ENCODE results near the gene CEP295NL. TPM values are rescaled to one million over a fixed set of nuclear protein-coding genes. Genes with fewer than 3 reads are reported as not detected.

Gene CEP295NL
- total RNA-seq, 1 donor from 2014 or later = 16.7 TPM

DNA sequence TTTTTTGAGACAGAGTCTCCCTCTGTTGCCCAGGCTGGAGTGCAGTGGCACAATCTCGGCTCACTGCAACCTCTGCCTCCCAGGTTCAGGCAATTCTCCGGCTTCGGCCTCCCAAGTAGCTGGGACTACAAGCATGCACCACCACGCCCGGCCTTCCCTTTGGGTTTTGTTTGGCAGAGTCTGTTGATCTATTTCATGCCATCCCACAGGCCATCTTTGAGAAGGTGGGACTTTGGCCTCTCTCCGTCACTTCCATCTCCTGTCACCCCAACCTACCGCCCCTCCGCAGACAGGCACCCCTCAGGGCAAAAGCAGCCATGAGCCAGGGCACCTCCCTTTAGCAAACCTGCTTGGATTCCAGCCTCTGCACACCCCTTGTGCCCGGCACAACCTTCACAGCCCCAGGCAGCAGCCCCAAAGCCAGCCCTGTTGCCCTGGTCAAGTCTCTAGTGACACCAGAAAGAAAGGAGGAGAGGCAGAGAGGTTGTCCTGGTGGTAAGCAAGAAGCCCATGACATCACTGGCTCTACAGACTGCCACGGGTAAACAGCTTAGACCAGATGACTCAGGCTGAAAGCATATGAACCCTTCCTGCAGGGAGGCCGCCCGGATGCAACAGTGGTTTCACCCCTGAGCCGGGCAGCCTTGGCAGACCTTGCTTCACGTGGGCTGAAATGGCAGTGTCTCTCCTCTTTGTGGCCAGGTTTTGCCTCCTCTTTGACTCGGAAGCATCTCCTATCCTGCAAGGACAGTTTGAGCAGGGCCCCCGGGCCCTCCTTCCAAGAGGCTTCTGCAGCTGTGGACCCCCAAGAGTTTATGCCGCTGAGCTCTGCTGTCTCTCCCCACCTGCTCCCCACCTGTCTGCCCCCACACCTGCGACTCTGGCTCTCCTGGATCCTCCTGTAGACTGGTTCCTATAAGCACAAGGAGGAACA, 30.3 kb upstream of the CEP295NL start:
- DNase-seq (ENCODE audit: low spot score) (no peak), ATAC-seq (peak; percentile 54)
- intact Hi-C loops (cut with DNase I) = no loop called here

DNA sequence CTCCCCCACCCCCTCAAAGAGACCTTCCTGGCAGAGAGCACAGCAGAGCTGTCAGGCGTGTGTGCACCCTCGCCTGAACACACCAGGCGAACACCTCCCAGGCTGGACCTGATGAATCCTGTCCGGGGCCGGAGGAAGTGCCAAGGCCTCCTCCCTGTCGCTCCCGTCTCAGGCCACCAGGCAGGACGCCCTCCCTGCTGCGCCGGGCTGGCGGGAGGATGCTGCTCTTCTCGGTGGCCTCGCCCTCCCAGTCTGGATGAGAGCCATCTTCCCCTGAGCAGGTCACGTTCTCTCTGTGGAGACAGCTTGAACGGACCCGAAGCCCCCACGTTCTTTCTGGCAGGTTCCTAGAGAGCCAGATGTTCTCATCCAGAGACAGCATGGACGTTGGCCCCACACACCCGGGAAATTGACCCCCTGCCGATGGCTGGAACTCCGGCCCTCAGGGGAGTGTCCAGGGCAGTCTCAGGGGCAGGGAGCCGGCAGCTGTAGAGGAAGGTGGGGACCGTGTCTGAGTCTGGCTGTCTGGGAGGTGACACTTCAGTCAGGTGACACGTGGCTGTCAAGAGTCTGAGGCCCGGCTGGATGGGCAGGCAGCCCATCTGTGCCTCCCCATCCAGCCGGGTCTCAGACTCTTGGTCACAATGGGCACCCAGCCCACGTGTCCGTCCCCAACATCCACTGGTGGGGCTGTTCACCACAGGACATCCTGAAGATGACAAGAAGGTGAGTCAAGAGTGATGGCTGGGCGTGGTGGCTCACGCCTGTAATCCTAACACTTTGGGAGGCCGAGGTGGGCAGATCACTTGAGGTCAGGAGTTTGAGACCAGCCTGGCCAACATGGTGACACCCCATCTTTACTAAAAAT, 27.1 kb upstream of the CEP295NL start:
- DNase-seq (ENCODE audit: low spot score) (no peak), ATAC-seq (no peak)
- intact Hi-C loops (cut with DNase I) = loop anchor here (10.0 kb wide), 1 partner anchor 55 kb away; no protein-coding TSS in a partner anchor

DNA sequence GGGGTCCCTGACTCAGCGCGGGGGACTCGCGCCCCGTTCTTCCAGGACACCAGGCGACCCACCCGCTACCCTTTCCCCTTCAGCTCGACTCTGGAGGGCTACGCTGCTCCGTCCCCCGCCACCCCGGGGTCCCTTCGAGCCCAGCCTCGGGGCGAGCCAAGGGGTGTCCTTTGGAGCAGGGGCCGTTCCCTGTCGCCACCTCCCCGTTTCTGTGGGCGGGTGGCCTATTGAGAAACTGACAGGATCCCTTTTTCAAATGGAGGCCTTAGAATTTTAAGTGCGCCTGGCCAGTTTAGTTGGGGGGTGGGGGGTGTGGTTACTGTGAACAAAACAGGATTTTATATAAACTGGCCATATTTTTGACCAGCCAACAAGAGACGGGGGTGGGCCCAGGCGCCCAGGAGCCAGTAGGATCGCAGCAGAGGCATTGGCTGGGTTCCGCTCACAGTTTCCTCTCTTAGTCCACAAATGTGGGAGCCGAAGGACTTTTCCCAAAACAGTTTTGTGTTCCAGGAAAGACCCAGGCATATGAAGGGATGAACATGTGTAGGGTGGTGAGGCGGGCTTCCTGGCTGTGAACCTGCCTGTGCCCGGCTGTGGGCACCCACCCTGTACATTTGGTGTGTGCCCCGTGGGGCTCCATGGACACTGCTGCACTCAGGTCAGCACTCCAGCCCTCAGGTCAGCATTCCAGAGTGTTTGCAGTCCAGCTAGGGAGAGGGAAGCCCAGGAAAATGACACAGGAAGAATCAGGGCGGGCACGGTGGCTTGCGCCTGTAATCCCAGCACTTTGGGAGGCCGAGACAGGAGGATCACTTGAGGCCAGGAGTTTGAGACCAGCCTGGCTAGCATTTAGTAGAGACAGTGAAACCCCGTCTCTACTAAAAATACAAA, 22.9 kb upstream of the CEP295NL start:
- intact Hi-C loops (cut with DNase I) = loop anchor here (10.0 kb wide), 1 partner anchor 51 kb away; no protein-coding TSS in a partner anchor
- ATAC-seq (peak; percentile 90), DNase-seq (ENCODE audit: low spot score) (peak; percentile 90)

DNA sequence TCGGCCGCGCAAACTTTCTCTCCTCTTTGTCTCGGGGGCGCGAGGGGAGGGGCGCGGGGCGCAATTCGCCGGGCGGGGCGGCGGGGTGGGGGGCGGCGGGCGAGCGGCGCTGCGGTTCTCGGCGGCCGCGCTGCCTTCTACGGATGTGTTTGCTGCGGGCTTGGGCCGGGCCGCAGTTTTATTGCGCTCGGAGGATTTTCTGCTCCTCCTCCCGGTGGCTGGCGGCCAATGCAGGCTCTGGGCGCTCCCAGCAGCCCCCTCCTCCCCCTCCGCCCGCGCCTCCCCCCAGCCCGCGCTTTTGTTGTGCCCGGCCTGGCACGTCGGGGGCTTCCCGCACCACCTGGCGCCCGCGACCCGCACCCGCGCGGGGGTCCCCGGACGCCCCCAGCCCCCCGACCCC, 22.2 kb upstream of the CEP295NL start, which contains the start of gene TIMP2:
TIMP2 (minus strand) TSS at position 154 of the 400 bp plus-strand sequence. CDS start 299 bp downstream, outside the sequence.
- DNase-seq (ENCODE audit: low spot score) (peak; percentile 97), ATAC-seq (peak; percentile 58)
- intact Hi-C loops (cut with DNase I) = loop anchor here (10.0 kb wide), 1 partner anchor 50 kb away; no protein-coding TSS in a partner anchor

DNA sequence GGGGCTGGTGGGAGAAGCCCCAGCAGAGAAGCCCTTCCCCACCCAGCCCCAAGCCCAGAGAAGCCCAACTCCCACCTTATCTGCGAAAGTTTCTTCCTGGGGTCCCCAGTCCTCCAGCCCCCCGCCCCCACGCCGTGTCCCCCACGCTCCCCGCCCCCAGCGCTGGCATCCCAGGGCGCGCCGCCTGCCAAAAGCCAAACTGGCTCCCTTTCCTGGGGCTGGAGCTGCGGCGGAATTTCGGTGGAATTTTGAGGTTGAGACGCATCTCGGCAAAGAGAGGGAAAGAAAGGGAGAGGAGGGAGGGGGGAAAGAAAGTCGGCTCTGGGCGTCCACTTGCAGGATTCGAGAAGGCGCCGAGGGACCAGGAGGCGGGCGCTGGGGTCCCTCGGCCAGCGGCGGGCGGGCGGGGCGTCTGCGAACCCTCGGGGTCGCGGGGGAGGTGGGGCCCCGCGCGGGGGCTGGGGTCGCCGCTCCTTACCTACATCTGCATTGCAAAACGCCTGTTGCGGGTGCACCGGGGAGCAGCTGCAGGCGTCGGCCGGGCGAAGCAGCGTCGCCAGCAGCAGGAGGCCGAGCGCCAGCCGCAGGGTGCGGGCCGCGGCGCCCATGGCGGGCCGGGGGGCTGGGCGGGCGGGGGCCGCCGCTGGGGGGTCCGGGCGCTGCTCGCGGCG, 21.6 kb upstream of the CEP295NL start:
- ATAC-seq (no peak), DNase-seq (ENCODE audit: low spot score) (no peak)
- intact Hi-C loops (cut with DNase I) = loop anchor here (10.0 kb wide), 1 partner anchor 50 kb away; no protein-coding TSS in a partner anchor

DNA sequence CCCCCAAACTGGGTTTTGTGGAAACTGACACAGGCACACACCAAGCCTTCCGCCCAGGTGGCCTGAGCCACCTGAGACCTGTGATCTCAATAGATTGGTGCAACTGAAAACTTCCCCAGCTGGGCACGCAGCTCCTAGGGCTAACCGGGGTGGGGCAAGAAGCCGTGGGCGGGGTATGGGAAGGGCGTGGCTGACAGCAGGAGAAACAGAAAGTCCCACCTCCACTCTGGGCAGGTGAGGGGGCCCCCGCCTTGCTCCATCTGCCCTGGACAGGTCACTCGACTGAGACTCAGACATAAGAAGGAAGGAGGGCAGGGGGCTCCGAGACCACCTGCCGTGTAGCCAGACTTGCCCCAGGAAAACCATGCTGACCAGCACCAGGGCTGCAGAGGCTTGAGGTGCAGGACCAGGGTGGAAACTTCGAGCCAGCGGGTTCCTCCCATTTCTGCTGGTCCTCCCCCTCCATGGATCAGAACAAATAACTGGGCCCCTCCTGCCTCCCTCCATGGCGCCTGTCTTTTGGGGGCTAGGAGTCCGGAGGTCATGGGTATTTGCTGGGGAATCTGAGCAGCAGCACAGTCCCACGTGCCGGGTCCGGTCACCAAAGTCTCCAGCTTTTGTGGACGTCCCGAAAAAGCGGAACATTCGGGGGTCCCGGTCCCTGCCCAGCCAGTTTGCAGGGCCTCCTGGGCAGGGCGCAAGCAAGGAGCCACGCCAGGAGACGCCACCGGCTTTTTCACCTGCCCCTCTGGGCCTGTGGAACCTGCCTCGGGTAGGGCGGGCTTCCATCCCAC, 20.9 kb upstream of the CEP295NL start:
- intact Hi-C loops (cut with DNase I) = loop anchor here (10.0 kb wide), 1 partner anchor 49 kb away; no protein-coding TSS in a partner anchor
- ATAC-seq = no peak
- DNase-seq (ENCODE audit: low spot score) = peak; percentile 87

DNA sequence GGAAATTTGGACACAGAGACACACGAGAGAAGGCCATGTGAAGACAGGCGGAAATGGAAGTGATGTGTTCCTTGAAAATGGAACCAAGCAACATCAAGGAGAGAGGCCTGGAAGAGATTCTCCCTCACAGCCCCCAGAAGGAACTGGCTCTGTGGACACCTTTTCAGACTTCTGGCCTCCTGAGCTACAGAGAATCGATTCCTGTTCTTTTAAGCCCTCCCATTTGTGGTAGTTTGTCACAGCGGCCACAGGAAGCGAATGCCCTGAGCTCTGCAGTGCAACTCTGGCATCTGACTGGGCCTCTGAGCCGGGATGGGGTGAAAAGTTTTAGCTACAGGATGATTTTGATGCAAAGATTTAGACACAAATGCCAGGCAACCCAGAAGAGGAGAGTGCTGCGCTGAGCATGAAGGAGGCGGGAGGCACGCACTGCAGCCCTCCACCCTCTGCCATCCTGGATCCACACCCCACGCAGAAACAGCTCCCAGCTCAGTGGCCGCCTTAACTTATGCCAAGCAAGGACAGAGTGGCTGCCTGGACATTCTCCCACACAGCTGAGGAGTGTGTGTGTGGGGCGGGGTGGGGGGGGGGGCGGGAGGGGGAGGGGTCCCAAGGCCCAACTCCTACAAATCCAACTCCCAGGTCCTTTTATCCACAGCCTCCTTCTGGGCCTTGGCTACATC, 20.0 kb upstream of the CEP295NL start:
- DNase-seq (ENCODE audit: low spot score) = no peak
- ATAC-seq = no peak
- intact Hi-C loops (cut with DNase I) = loop anchor here (10.0 kb wide), 1 partner anchor 48 kb away; no protein-coding TSS in a partner anchor

DNA sequence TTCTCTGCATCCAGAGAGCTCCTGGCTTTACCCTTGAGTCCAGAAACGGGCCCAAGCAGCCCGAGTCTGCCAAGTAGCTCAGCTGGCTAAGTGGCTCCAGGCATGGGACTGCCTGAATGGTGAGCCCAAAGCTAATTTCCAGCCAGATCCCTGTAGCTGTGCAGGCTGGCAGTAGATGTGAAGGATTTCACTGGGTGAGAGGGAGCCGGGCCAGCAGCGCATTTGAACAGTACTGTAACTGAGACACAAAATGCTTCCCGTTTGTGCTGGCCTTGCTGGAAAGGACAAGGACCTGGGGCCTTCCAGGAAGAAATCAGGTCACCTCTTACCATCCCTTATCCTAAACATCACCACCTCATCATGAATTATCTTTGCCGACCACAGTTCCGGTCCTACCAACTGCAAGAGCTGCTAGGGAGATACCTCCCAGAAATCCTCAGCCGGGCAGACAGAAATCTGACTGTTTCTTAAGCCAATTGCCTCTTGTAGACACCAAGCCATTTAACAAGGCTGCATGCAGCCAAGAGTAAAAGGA, 18.5 kb upstream of the CEP295NL start:
- DNase-seq (ENCODE audit: low spot score) = peak; percentile 65
- intact Hi-C loops (cut with DNase I) = loop anchor here (10.0 kb wide), 1 partner anchor 47 kb away; no protein-coding TSS in a partner anchor
- peak; percentile 1 for ATAC-seq

GRCh38 chr17:78920528-78920927, 17.5 kb upstream of the CEP295NL start:
- no peak for ATAC-seq
- intact Hi-C loops (cut with DNase I) = loop anchor here (10.0 kb wide), 1 partner anchor 46 kb away; no protein-coding TSS in a partner anchor
- DNase-seq (ENCODE audit: low spot score) = no peak

DNA sequence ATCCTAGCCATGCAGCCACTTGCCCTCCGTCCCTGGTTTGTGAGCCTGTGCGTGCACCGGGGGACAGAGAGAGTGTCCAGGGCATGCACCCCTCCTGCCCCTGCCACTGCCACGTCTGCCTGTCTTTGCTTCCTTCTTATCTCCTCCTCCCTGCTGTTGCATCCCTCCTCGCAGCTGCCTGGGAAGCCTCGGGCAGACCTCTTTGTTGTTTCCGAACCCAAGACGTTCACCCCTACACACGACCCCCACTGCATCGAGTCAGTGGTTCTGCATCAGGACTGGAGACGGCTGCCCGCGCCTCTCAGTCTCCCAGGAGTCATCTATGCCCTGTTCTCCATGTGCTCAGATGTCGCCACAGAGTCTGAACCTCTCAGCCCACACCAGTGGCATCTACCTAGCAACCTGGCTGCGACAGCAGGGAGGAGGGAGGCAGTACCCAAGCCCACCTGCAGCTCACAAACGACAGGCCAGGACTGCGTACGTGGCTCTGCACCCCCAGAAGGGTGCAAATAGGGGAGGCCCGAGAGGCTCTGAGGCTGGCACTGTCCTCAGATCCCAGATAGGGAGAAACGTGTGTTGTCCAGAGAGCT, 17.0 kb upstream of the CEP295NL start:
- ATAC-seq = no peak
- no peak for DNase-seq (ENCODE audit: low spot score)
- intact Hi-C loops (cut with DNase I) = loop anchor here (10.0 kb wide), 1 partner anchor 45 kb away; no protein-coding TSS in a partner anchor

GRCh38 chr17:78918979-78919378, 16.0 kb upstream of the CEP295NL start:
- DNase-seq (ENCODE audit: low spot score) (no peak), ATAC-seq (no peak)
- intact Hi-C loops (cut with DNase I) = no loop called here

DNA sequence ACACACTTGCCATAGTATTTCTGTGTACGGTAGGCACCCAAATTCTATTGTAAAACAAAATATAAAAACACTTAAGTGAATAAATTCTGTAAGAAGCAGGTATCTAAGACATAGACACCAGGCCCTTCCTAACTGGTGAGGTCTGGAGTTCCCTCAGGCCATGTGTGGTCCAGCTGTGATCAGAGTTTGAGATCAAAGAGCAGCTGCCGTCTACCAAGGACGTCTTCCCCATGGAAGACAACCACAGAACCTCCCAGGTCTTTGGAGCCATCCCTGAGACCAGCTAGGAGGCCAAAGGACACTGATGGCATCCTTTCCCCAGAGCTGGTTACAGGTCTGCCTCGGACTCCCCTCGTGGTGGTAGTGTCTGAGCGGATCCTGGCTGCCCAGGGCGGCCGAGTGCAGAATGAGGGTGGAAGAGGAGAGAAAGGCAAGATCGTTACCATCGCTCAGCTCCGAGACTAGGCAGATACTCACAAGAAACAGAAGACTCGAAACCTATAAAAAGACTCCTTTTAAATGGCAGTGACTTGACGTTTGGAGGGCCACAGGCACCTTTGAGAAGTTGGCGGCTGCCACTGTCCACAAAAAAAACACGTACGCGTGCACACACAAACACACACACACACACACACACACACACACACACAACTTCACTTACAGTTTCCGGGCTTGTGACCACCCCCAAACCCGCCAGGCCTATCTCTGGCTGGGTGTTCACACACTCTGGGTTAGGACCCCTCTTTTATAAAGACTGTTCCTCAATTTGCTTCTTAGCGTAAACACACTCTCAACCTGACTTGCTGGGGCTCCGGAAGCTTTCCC, 14.7 kb upstream of the CEP295NL start:
- ATAC-seq (no peak), DNase-seq (ENCODE audit: low spot score) (no peak)
- intact Hi-C loops (cut with DNase I) = no loop called here

DNA sequence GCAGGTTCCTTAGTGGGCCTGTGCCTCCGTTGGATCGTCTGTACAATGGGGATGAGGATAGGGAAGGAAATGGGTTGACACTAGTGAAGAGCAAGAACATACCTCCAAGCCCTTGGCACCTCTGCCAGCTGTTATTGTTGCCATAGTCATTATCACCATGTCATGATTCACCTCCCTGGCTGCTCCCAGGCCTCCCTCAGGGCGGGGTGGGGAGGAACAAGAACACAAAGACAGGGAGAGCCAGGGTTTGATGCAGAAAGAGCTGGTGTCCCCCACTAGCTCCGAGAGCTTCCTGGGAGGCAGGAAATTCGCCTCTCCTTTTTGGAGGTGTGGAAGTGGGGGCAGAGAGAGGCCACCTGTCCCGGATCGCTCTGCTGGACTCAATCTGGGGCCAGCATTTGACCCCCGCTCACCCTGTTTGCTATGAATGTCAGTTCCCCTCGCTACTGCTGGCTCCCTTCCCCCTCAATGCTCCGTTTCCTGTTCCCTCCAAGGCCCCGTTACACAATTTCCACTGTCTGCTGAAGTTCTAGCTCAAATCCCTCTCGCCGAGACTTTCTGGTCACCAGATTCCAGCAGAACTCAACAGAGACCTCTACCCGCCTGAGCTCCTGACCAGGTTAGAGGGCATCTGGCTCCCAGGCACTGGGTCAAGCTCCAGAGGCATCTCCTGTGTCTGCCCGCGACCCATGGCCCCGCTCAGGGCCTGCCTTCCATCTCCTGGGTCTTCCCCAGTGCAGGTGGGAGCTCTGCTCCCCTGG, 13.1 kb upstream of the CEP295NL start:
- ATAC-seq (peak; percentile 76), DNase-seq (ENCODE audit: low spot score) (peak; percentile 70)
- intact Hi-C loops (cut with DNase I) = no loop called here

DNA sequence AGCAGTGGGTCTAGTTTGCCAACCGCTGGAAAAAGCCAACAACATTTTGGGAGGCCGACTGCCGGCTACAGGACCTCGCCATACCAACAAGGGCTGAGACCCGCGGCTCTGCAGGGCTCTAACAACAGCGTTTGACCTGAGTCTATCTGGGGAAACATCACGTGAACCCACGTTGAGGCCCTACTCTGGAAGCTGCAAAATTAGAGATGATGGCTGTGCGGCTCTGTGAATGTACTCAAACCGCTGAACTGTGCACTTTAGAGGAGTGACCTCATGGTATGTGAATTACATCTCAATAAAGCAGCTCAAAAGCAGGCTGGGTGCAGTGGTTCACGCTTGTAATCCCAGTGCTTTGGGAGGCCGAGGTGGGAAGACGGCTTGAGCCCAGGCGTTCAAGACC, 10.1 kb upstream of the CEP295NL start:
- ATAC-seq (no peak), DNase-seq (ENCODE audit: low spot score) (no peak)
- intact Hi-C loops (cut with DNase I) = no loop called here
